CD4-positive, alpha-beta T cell (primary cell): ENCODE measurements around the gene GFI1. TPM values are rescaled to one million over a fixed set of nuclear protein-coding genes. Genes with fewer than 3 reads are reported as not detected.
A peak's percentile ranks its signal among the peaks of the same experiment; 100 is the strongest.

Experiments used
- ATAC-seq: fragments of 200-7000 bp; cut with Tn5 transposase; one replicate; pipeline ENCODE4 v1.10.0; 2022; ENCODE audit warnings: mild to moderate bottlenecking; ENCODE audit not compliant: poor library complexity
- CTCF ChIA-PET: fragments of 350-600 bp; sonication (Branson Sonifier 250); formaldehyde crosslinking; loops from one replicate; lab custom pipeline; 2021; ENCODE audit warnings: antibody characterized with exemption, inconsistent platforms; lab: Charles Lee
- POLR2A ChIA-PET: fragments of 350-600 bp; sonication (Branson Sonifier 250); formaldehyde crosslinking; loops from one replicate; lab custom pipeline; 2021; ENCODE audit warnings: antibody characterized with exemption, inconsistent platforms; lab: Charles Lee
- DNase-seq, 14 experiments: peaks; one replicate each; pipeline ENCODE4 v3.0.0-alpha.2; 2013 to 2020; ENCODE audit warnings: mixed read lengths in 2 of 14
- H3K27ac ChIP-seq, 2 donors: one replicate each; pipeline versions ENCODE4 v1.5.1 to v1.7.0; 2013; ENCODE audit warnings: low read length in 2 of 2, low read depth in 1 of 2, mild to moderate bottlenecking in 1 of 2
- H3K27me3 ChIP-seq, 2 experiments: 1 replicate in 1 of 2; 2 replicates in 1 of 2; pipeline versions ENCODE4 v1.6.1 to v1.7.0; 2013; ENCODE audit warnings: low read length in 2 of 2, control low read depth in 1 of 2, mild to moderate bottlenecking in 1 of 2, moderate library complexity in 1 of 2; ENCODE audit not compliant: insufficient read depth in 2 of 2, control insufficient read depth in 1 of 2
- H3K36me3 ChIP-seq: one replicate; pipeline ENCODE4 v1.6.1; 2013; ENCODE audit warnings: low read length, control low read depth; ENCODE audit not compliant: insufficient read depth
- H3K4me1 ChIP-seq: one replicate; pipeline ENCODE4 v1.6.1; 2013; ENCODE audit warnings: low read length, control low read depth; ENCODE audit not compliant: insufficient read depth
- H3K4me3 ChIP-seq: one replicate; pipeline ENCODE4 v1.5.1; 2013; ENCODE audit warnings: mild to moderate bottlenecking, low read length, moderate library complexity
- H3K9me3 ChIP-seq, 2 experiments: 1 replicate in 1 of 2; 2 replicates in 1 of 2; pipeline versions ENCODE4 v1.6.1 to v1.7.0; 2013; ENCODE audit warnings: low read length in 2 of 2, mild to moderate bottlenecking in 2 of 2, control low read depth in 1 of 2, moderate library complexity in 1 of 2; ENCODE audit not compliant: control insufficient read depth in 1 of 2, insufficient read depth in 1 of 2
- H3K27ac Mint-ChIP-seq: one replicate; pipeline ENCODE4 v1.8.0; 2020; ENCODE audit warnings: mixed read lengths
- H3K27me3 Mint-ChIP-seq: one replicate; pipeline ENCODE4 v1.8.0; 2021; ENCODE audit warnings: mixed read lengths
- H3K36me3 Mint-ChIP-seq: one replicate; pipeline ENCODE4 v1.8.0; 2021; ENCODE audit warnings: low read depth, mixed read lengths
- H3K4me1 Mint-ChIP-seq: one replicate; pipeline ENCODE4 v1.8.0; 2021; ENCODE audit warnings: low read depth, mixed read lengths
- H3K4me3 Mint-ChIP-seq: one replicate; pipeline ENCODE4 v1.8.0; 2020; ENCODE audit warnings: mild to moderate bottlenecking, mixed read lengths
- H3K9me3 Mint-ChIP-seq: one replicate; pipeline ENCODE4 v1.8.0; 2020; ENCODE audit warnings: mixed read lengths
- intact Hi-C, 2 experiments: fragments of 100-400 bp; cut with DNase I in 1 of 2; cut with micrococcal nuclease in 1 of 2; formaldehyde crosslinking; loops; one replicate each; pipeline versions ENCODE4 v1.15.1 to v1.9.0; 2023 to 2025; cut with DNase I, micrococcal nuclease
- total RNA-seq, 174 experiments: library from RNA in 2 of 174; stranded (reverse) in 2 of 174; gene quantifications; one replicate each; pipeline ENCODE4 v1.2.3 and lab custom pipeline; 2021 to 2026
- TF ChIP-seq, protein P1 (sequence below): fragments of 200-600 bp; IDR thresholded peaks from one replicate; pipeline ENCODE4 v1.8.0; 2022; ENCODE audit warnings: antibody characterized with exemption, mild to moderate bottlenecking

GFI1 gene
- total RNA-seq, 2 experiments from 2014 or later = 13.0 to 15.3 TPM

DNA sequence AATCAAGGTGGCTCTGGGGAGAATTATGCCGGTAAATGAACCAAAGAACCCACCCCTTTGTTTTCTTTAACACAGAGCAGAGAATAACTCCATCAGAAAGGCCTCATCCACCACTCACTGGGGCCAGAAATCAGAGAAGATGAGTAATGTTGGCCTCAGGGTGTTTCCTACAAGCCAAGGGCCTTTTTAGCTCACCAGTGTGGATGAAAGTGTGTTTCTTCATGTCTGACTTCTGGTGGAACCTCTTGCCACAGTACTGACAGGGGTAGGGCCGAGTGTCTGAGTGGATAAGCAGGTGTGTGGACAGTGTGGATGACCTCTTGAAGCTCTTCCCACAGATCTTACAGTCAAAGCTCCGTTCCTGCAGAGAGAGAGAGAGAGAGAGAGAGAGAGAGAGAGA lies 8.3 kb downstream of the GFI1 start:
- H3K27ac ChIP-seq = no peak overlapping the region
- Mint-ChIP-seq H3K27ac (peak overlapping the region; percentile 64), H3K4me1 (peaks cover 73% of the 10 kb centered on the region), H3K4me3 (peak overlapping the region; percentile 71), H3K9me3 (no peaks in the 10 kb centered on the region), H3K36me3 (peaks cover 39% of the 10 kb centered on the region), H3K27me3 (no peaks in the 10 kb centered on the region)
- ATAC-seq = no peak
- POLR2A ChIA-PET = interaction anchor here (0.7 kb wide), 1 partner anchor 107 kb away, joined by 3 read pairs; no protein-coding TSS in a partner anchor
- peaks cover 74% of the 10 kb centered on the region for H3K4me1 ChIP-seq
- H3K27me3 ChIP-seq = no peaks in the 10 kb centered on the region
- peaks cover 20% of the 10 kb centered on the region for H3K36me3 ChIP-seq
- H3K9me3 ChIP-seq = no peaks in the 10 kb centered on the region
- intact Hi-C loops = no loop called here
- no peak for DNase-seq
- CTCF ChIA-PET = no interaction called here
- H3K4me3 ChIP-seq = no peak overlapping the region
- TF ChIP-seq, protein P1, sequence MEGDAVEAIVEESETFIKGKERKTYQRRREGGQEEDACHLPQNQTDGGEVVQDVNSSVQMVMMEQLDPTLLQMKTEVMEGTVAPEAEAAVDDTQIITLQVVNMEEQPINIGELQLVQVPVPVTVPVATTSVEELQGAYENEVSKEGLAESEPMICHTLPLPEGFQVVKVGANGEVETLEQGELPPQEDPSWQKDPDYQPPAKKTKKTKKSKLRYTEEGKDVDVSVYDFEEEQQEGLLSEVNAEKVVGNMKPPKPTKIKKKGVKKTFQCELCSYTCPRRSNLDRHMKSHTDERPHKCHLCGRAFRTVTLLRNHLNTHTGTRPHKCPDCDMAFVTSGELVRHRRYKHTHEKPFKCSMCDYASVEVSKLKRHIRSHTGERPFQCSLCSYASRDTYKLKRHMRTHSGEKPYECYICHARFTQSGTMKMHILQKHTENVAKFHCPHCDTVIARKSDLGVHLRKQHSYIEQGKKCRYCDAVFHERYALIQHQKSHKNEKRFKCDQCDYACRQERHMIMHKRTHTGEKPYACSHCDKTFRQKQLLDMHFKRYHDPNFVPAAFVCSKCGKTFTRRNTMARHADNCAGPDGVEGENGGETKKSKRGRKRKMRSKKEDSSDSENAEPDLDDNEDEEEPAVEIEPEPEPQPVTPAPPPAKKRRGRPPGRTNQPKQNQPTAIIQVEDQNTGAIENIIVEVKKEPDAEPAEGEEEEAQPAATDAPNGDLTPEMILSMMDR = no peak

DNA sequence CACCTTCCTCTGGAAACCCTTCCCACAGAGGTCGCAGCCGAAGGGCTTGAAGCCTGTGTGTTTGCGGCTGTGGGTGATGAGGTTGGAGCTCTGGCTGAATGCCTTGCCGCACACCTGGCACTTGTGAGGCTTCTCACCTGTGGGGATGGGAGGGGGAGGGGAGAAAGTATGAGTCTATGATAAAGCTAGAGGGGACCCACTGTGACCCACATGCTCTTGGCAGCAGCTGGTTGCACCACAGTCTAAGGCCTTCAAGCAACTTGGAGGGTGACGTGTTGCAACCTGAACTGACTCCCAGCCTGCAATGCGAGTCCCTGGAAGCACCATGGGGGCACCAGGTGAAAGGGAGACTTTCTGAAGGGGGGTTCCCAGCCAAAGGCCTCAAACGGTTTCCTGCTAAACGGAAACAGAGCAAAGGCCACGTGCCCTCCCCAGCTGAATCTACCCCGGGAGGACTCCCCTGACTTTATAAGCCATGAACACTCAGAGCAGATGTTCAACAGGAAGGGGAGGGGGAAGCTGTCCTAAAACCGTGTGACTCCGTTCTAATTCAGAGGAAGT lies 10.6 kb downstream of the GFI1 start:
- ChIA-PET POLR2A (interaction anchor here (1.1 to 3.0 kb wide), 2 partner anchors 10 to 108 kb away, joined by 4 to 31 read pairs; partner anchors contain the start of gene GFI1), CTCF (interaction anchor here (1.6 to 3.8 kb wide), 2 partner anchors 10 to 166 kb away, joined by 5 to 24 read pairs; partner anchors contain the start of gene GFI1)
- Histone ChIP-seq H3K4me3 (no peak overlapping the region), H3K9me3 (no peaks in the 10 kb centered on the region), H3K4me1 (peaks cover 52% of the 10 kb centered on the region), H3K36me3 (peaks cover 20% of the 10 kb centered on the region), H3K27me3 (no peaks in the 10 kb centered on the region), H3K27ac (peak overlapping the region; percentile 25 to 51)
- H3K27me3 Mint-ChIP-seq = no peaks in the 10 kb centered on the region
- peak; percentile 83 for ATAC-seq
- peak overlapping the region; percentile 81 for H3K27ac Mint-ChIP-seq
- peaks cover 68% of the 10 kb centered on the region for H3K4me1 Mint-ChIP-seq
- H3K4me3 Mint-ChIP-seq = peak overlapping the region; percentile 71
- H3K9me3 Mint-ChIP-seq = no peaks in the 10 kb centered on the region
- TF ChIP-seq, protein P1 = no peak
- DNase-seq = peak in 12 of 14 experiments; percentile 15 to 89 (median 55)
- peaks cover 33% of the 10 kb centered on the region for H3K36me3 Mint-ChIP-seq
- intact Hi-C loops = no loop called here

DNA sequence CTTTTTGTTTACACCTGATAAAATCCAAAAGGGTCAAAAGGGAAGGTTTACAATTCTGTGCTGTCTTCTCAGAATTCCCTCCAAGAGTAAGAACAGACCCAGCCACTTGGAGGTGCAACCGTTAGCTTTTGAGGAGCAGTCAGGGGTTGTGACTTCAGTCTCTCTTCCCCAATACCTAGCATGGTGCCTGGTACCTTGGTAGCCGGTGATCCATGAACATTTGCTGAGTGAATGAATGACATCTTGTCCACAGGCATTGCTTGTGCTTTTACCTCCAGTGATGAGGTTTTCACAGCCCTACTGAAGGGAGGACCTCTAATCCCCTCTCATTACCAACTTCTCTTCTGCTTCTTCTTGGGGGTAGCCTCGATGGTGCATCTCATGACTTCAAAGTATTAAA lies 11.7 kb downstream of the GFI1 start:
- peaks cover 29% of the 10 kb centered on the region for H3K36me3 Mint-ChIP-seq
- Histone ChIP-seq H3K36me3 (peaks cover 16% of the 10 kb centered on the region), H3K4me1 (peaks cover 45% of the 10 kb centered on the region), H3K9me3 (no peaks in the 10 kb centered on the region), H3K4me3 (no peak overlapping the region), H3K27ac (no peak overlapping the region), H3K27me3 (no peaks in the 10 kb centered on the region)
- POLR2A ChIA-PET = interaction anchor here (1.0 to 3.0 kb wide), 3 partner anchors 8 to 159 kb away, joined by 4 to 31 read pairs (median 10); partner anchors contain the start of gene GFI1
- TF ChIP-seq, protein P1 = no peak
- H3K4me3 Mint-ChIP-seq = no peak overlapping the region
- DNase-seq (no peak), ATAC-seq (no peak)
- intact Hi-C loops = no loop called here
- peaks cover 67% of the 10 kb centered on the region for H3K4me1 Mint-ChIP-seq
- no peaks in the 10 kb centered on the region for H3K27me3 Mint-ChIP-seq
- CTCF ChIA-PET = interaction anchor here (0.8 to 3.8 kb wide), 5 partner anchors 8 to 165 kb away, joined by 3 to 24 read pairs (median 3); partner anchors contain the start of gene GFI1
- no peaks in the 10 kb centered on the region for H3K9me3 Mint-ChIP-seq
- H3K27ac Mint-ChIP-seq = peak overlapping the region; percentile 77
